Mesothelial cell of epicardium (in vitro differentiated cells): ENCODE results near the gene PSMG3. TPM values are rescaled to one million over a fixed set of nuclear protein-coding genes. Genes with fewer than 3 reads are reported as not detected.

Source experiments
- DNase-seq, 2 experiments: peaks; one replicate each; pipeline ENCODE4 v3.0.0; 2021; ENCODE audit warnings: low spot score in 2 of 2; ENCODE audit not compliant: unreplicated experiment in 2 of 2
- H3K27ac Mint-ChIP-seq: 2 replicates; pipeline ENCODE4 v1.8.0; 2021; ENCODE audit warnings: mixed read lengths
- H3K27me3 Mint-ChIP-seq: 2 replicates; pipeline ENCODE4 v1.8.0; 2021; ENCODE audit warnings: low read depth, mixed read lengths
- H3K36me3 Mint-ChIP-seq: 2 replicates; pipeline ENCODE4 v1.8.0; 2021; ENCODE audit warnings: mixed read lengths
- H3K4me1 Mint-ChIP-seq: 2 replicates; pipeline ENCODE4 v1.8.0; 2021; ENCODE audit warnings: mixed read lengths
- H3K4me3 Mint-ChIP-seq: 2 replicates; pipeline ENCODE4 v1.8.0; 2021; ENCODE audit warnings: mild to moderate bottlenecking, moderate library complexity, mixed read lengths
- H3K9me3 Mint-ChIP-seq: 2 replicates; pipeline ENCODE4 v1.8.0; 2021; ENCODE audit warnings: mixed read lengths
- CTCF ChIP-seq: fragments of 200-600 bp; sonication (generic); IDR thresholded peaks from one replicate; pipeline ENCODE4 v1.5.0; 2021; ENCODE audit warnings: antibody characterized with exemption; ENCODE audit not compliant: unreplicated experiment
- total RNA-seq: library from RNA; stranded (reverse); gene quantifications from 3 replicates; pipeline ENCODE4 v1.2.1, GENCODE V29; 2021

Gene PSMG3
- total RNA-seq, 1 donor from 2014 or later = 31.0 TPM

- no peak for DNase-seq
- Mint-ChIP-seq H3K4me1 (peaks cover 11% of the 10 kb centered on the region), H3K4me3 (no peak overlapping the region), H3K27ac (no peak overlapping the region), H3K36me3 (no peaks in the 10 kb centered on the region), H3K27me3 (peaks cover 9% of the 10 kb centered on the region), H3K9me3 (peaks cover 9% of the 10 kb centered on the region)
- no peak for TF ChIP-seq CTCF
Observed at GRCh38 chr7:1610678-1611302, 41.0 kb upstream of the PSMG3 start.

DNA sequence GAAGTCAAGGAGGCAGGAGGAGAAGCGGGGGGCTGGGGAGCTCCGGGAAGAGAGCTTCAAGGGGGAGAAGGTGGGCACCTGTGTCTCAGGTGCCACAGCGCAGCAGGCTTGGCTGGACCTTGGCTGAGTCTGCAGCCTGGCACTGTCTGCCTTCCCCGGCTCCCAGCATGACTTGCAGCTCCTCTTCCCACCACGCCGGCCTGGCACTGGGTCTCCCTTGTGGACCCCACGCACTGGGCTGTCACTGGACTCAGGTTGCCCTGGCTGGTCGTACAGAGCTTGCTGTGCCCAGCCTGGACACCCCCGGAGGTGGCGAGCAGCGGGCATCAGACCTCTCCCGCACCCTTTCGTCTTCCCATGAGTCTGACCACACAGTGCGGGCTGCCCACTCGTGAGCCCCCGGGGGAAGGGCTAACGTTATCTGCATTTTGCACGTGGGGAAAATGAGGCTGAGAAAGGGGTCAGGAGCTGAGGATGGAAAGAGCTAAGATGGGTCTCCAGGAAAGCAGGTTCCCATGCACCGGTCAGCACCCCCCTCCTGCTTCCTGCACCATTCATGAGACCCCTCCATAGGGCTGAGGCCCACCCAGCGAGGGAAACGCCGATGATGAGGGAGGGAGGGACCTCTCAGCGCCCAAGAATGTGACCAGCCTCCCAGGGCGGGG lies 40.3 kb upstream of the PSMG3 start:
- Mint-ChIP-seq H3K27ac (no peak overlapping the region), H3K4me3 (no peak overlapping the region), H3K4me1 (peaks cover 11% of the 10 kb centered on the region), H3K27me3 (peaks cover 14% of the 10 kb centered on the region), H3K9me3 (peaks cover 8% of the 10 kb centered on the region), H3K36me3 (no peaks in the 10 kb centered on the region)
- no peak for TF ChIP-seq CTCF
- DNase-seq = no peak

- no peak overlapping the region for H3K4me3 Mint-ChIP-seq
Observed at GRCh38 chr7:1609023-1609422, 39.2 kb upstream of the PSMG3 start.

GRCh38 chr7:1608318-1608717 lies 38.5 kb upstream of the PSMG3 start:
- no peak for TF ChIP-seq CTCF
- Mint-ChIP-seq H3K9me3 (no peaks in the 10 kb centered on the region), H3K36me3 (no peaks in the 10 kb centered on the region), H3K27ac (no peak overlapping the region), H3K4me1 (peaks cover 11% of the 10 kb centered on the region), H3K27me3 (peaks cover 5% of the 10 kb centered on the region), H3K4me3 (no peak overlapping the region)
- DNase-seq = no peak

More at GRCh38 chr7:1609023-1609422, 39.2 kb upstream of the PSMG3 start:
- H3K9me3 Mint-ChIP-seq = no peaks in the 10 kb centered on the region
- DNase-seq = no peak
- H3K36me3 Mint-ChIP-seq = no peaks in the 10 kb centered on the region
- TF ChIP-seq CTCF = no peak
- peaks cover 5% of the 10 kb centered on the region for H3K27me3 Mint-ChIP-seq
- peaks cover 11% of the 10 kb centered on the region for H3K4me1 Mint-ChIP-seq
- no peak overlapping the region for H3K27ac Mint-ChIP-seq

GRCh38 chr7:1607696-1608095 lies 37.9 kb upstream of the PSMG3 start:
- no peak for TF ChIP-seq CTCF
- no peak overlapping the region for H3K27ac Mint-ChIP-seq
- H3K9me3 Mint-ChIP-seq = no peaks in the 10 kb centered on the region
- H3K4me3 Mint-ChIP-seq = no peak overlapping the region
- peaks cover 5% of the 10 kb centered on the region for H3K27me3 Mint-ChIP-seq
- no peaks in the 10 kb centered on the region for H3K36me3 Mint-ChIP-seq
- H3K4me1 Mint-ChIP-seq = peaks cover 11% of the 10 kb centered on the region
- DNase-seq = no peak
